HepG2 (cell line): ENCODE results near the gene NTSR2. TPM values are rescaled to one million over a fixed set of nuclear protein-coding genes. Genes with fewer than 3 reads are reported as not detected.

ENCODE experiments used
- ATAC-seq: fragments of 200-7000 bp; cut with Tn5 transposase; 3 replicates; pipeline ENCODE4 v1.9.1; 2020; ENCODE audit warnings: mild to moderate bottlenecking, moderate library complexity
- BruUV-seq: library from RNA; stranded (reverse); fragments of 400-500 nt; replicated peaks from 2 replicates; lab custom pipeline; 2021; lab: Mats Ljungman, UMichigan
- CTCF ChIA-PET: fragments of 300-600 bp; formaldehyde crosslinking; extraction: SDS; loops from one replicate; lab custom pipeline; 2021; ENCODE audit warnings: low total read pairs, inconsistent platforms, low intra/inter-chr PET ratio; lab: Yijun Ruan, JAX
- POLR2A ChIA-PET: fragments of 350-600 bp; sonication (Branson Sonifier 250); formaldehyde crosslinking; loops from one replicate; lab custom pipeline; 2020; ENCODE audit warnings: antibody characterized with exemption, inconsistent platforms; lab: Yijun Ruan, JAX
- DNase-seq: peaks from one replicate; pipeline ENCODE4 v3.0.0-alpha.2; 2015; ENCODE audit warnings: low spot score
- FAIRE-seq: peaks from 3 replicates; lab custom pipeline; 2011; peaks lifted over from hg19 to GRCh38; lab: Jason Lieb, UNC
- H2AFZ ChIP-seq: one replicate; pipeline ENCODE4 v1.6.1; 2011; ENCODE audit warnings: low read length, inconsistent platforms
- H3K27ac ChIP-seq: fragments of 300-600 bp; 3 replicates; pipeline ENCODE4 v1.8.0; 2011; ENCODE audit warnings: mixed run types, mild to moderate bottlenecking, mixed read lengths, low read length, inconsistent platforms; ENCODE audit not compliant: insufficient read depth; ENCODE audit errors: extremely low read length
- H3K27me3 ChIP-seq, 2 experiments: fragments of 200-600 bp in 1 of 2; 2 replicates in 1 of 2; 3 replicates in 1 of 2; pipeline versions ENCODE4 v1.6.0 to v1.8.0; 2011; ENCODE audit warnings: low read length in 2 of 2, mild to moderate bottlenecking in 2 of 2, moderate library complexity in 2 of 2, inconsistent platforms in 1 of 2; ENCODE audit not compliant: insufficient read depth in 2 of 2, control insufficient read depth in 1 of 2
- H3K36me3 ChIP-seq, 2 experiments: fragments of 200-600 bp in 1 of 2; replicated peaks in 1 of 2; 2 replicates in 1 of 2; 3 replicates in 1 of 2; pipeline versions ENCODE4 v1.5.1 to v1.8.0; 2011; ENCODE audit warnings: low read length in 2 of 2, inconsistent platforms in 1 of 2; ENCODE audit not compliant: insufficient read depth in 2 of 2, control insufficient read depth in 1 of 2
- H3K4me1 ChIP-seq: 2 replicates; pipeline ENCODE4 v1.5.1; 2012; ENCODE audit warnings: low read length, inconsistent platforms; ENCODE audit not compliant: insufficient read depth
- H3K4me2 ChIP-seq: 2 replicates; pipeline ENCODE4 v1.6.0; 2011; ENCODE audit warnings: low read depth, low read length, inconsistent platforms
- H3K4me3 ChIP-seq, 3 experiments: fragments of 200-600 bp in 1 of 3; sonication (generic), shearing (Covaris generic) in 1 of 3; replicated peaks in 1 of 3; 2 replicates each; pipeline ENCODE4 v1.5.1; 2011 to 2016; ENCODE audit warnings: low read length in 3 of 3, inconsistent platforms in 2 of 3, low read depth in 2 of 3, mild to moderate bottlenecking in 2 of 3, control low read depth in 1 of 3, mixed read lengths in 1 of 3; ENCODE audit not compliant: insufficient read depth in 1 of 3
- H3K79me2 ChIP-seq: one replicate; pipeline ENCODE4 v1.6.1; 2011; ENCODE audit warnings: low read length, inconsistent platforms; ENCODE audit not compliant: insufficient read depth
- H3K9ac ChIP-seq: 2 replicates; pipeline ENCODE4 v1.6.0; 2011; ENCODE audit warnings: mild to moderate bottlenecking, low read depth, low read length, inconsistent platforms; ENCODE audit not compliant: insufficient read depth
- H3K9me3 ChIP-seq: 2 replicates; pipeline ENCODE4 v1.5.1; 2012; ENCODE audit warnings: mild to moderate bottlenecking, low read length
- H4K20me1 ChIP-seq: 2 replicates; pipeline ENCODE4 v1.6.0; 2011; ENCODE audit warnings: inconsistent platforms, mild to moderate bottlenecking, low read length, moderate library complexity; ENCODE audit not compliant: insufficient read depth
- DNMT1 ChIP-seq: sonication (generic); formaldehyde crosslinking; IDR thresholded peaks from 2 replicates; pipeline ENCODE4 v1.5.1; 2020; ENCODE audit warnings: mild to moderate bottlenecking, missing genetic modification reagents
- HDAC2 ChIP-seq: sonication (generic); formaldehyde crosslinking; IDR thresholded peaks from 2 replicates; pipeline ENCODE4 v1.4.0; 2020; ENCODE audit warnings: missing genetic modification reagents
- HMGXB4 ChIP-seq, 2 experiments: sonication (generic) in 1 of 2; formaldehyde crosslinking in 1 of 2; IDR thresholded peaks; 2 replicates each; pipeline versions ENCODE4 v1.4.0 to v1.6.1; 2018 to 2020; ENCODE audit warnings: missing genetic modification reagents in 2 of 2, borderline replicate concordance in 1 of 2, low read depth in 1 of 2, mild to moderate bottlenecking in 1 of 2, missing biosample characterization in 1 of 2
- JUN ChIP-seq: sonication (generic); formaldehyde crosslinking; IDR thresholded peaks from 2 replicates; pipeline ENCODE4 v1.4.0; 2020; ENCODE audit warnings: mild to moderate bottlenecking, missing genetic modification reagents
- MAX ChIP-seq: IDR thresholded peaks from 2 replicates; pipeline ENCODE4 v1.6.1; 2012; ENCODE audit warnings: inconsistent platforms
- MYPOP ChIP-seq: sonication (generic); formaldehyde crosslinking; IDR thresholded peaks from 2 replicates; pipeline ENCODE4 v1.8.1; 2023; ENCODE audit warnings: mild to moderate bottlenecking, moderate library complexity, missing genetic modification reagents
- NR0B2 ChIP-seq: sonication (generic); formaldehyde crosslinking; IDR thresholded peaks from 2 replicates; pipeline ENCODE4 v1.4.0; 2020; ENCODE audit warnings: mild to moderate bottlenecking, missing genetic modification reagents
- PHB2 ChIP-seq: fragments of 450-650 bp; IDR thresholded peaks from 2 replicates; pipeline ENCODE4 v1.6.1; 2018; ENCODE audit not compliant: partially characterized antibody
- RXRB ChIP-seq: IDR thresholded peaks from 2 replicates; pipeline ENCODE4 v1.6.1; 2016; ENCODE audit warnings: borderline replicate concordance, missing genetic modification reagents, missing compliant biosample characterization
- ZKSCAN8 ChIP-seq: IDR thresholded peaks from 2 replicates; pipeline ENCODE4 v1.6.1; 2016; ENCODE audit warnings: borderline replicate concordance, missing genetic modification reagents, missing compliant biosample characterization
- WGBS: methylation state at CpG from one replicate; pipeline ENCODE4 v1.1.6; 2017; ENCODE audit warnings: low lambda C conversion rate; 5-methylcytosine and 5-hydroxymethylcytosine counted together
- in situ Hi-C: cut with HindIII; loops from 2 replicates; pipeline ENCODE4 v1.10.0; 2017; ENCODE audit warnings: low pct_unique_long_range_greater_than_20kb; ENCODE audit not compliant: extremely low pct_ligation_motif_present
- intact Hi-C: fragments of 100-400 bp; cut with micrococcal nuclease; formaldehyde crosslinking; loops from one replicate; pipeline ENCODE4 v1.10.0; 2022; ENCODE audit not compliant: unreplicated experiment
- polyA plus RNA-seq, 8 experiments: library from polyadenylated mRNA; depleted of rRNA in 3 of 8; stranded (reverse) in 7 of 8; unstranded in 1 of 8; fragments of >200 nt; fragmentation: Illumina TruSeq in 4 of 8; extraction: Trizol in 4 of 8; gene quantifications; 2 replicates each; pipeline versions ENCODE4 v1.2.1 to v1.2.3, GENCODE V29; 2011 to 2016; ENCODE audit warnings: low read depth in 4 of 8, missing spikeins in 1 of 8, mixed read lengths in 1 of 8; ENCODE audit not compliant: insufficient read depth in 1 of 8
- total RNA-seq, 5 experiments: library from RNA; depleted of rRNA; stranded (reverse); fragments of >200 nt; fragmentation: Illumina TruSeq; extraction: Trizol; gene quantifications; 2 replicates each; pipeline ENCODE4 v1.2.3, GENCODE V29; 2016; ENCODE audit warnings: low read depth in 1 of 5

NTSR2 gene
- total and polyA plus RNA-seq, 2 of the 13 experiments (the other 11 are each of a cell fraction or from before 2014, with no cell fraction given), result not detected

- no peak for ATAC-seq
- POLR2A ChIA-PET, result no interaction called here
- intact Hi-C loops, result no loop called here
Measured at GRCh38 chr2:11703700-11704099, 33.7 kb upstream of the NTSR2 start.

More at GRCh38 chr2:11703700-11704099, 33.7 kb upstream of the NTSR2 start:
- Histone ChIP-seq H4K20me1 (no peaks in the 10 kb centered on the region), H2AFZ (no peak overlapping the region), H3K4me2 (no peak overlapping the region), H3K79me2 (no peaks in the 10 kb centered on the region), H3K36me3 (no peaks in the 10 kb centered on the region), H3K9ac (no peak overlapping the region), H3K27me3 (peaks cover 4 to 14% of the 10 kb centered on the region in 2 experiments; a peak in 3 of 5 replicates), H3K9me3 (no peaks in the 10 kb centered on the region), H3K27ac (no peak overlapping the region), H3K4me3 (no peak overlapping the region), H3K4me1 (peaks cover 37% of the 10 kb centered on the region)
- DNase-seq (no peak), FAIRE-seq (no peak)
- in situ Hi-C loops, result no loop called here
- BruUV-seq, result no TSS peak
- WGBS, result 35% methylated on average over 1 of the region's 1 CpG
- CTCF ChIA-PET, result no interaction called here
- TF ChIP-seq RXRB (CRISPR knock-in tag), result no peak
- no peak for TF ChIP-seq ZKSCAN8 (CRISPR knock-in tag)
- no peak for TF ChIP-seq DNMT1 (CRISPR knock-in tag)
- TF ChIP-seq PHB2, result no peak
- no peak for TF ChIP-seq JUN (CRISPR knock-in tag)
- no peak for TF ChIP-seq HDAC2 (CRISPR knock-in tag)
- TF ChIP-seq MYPOP (CRISPR knock-in tag), result no peak
- TF ChIP-seq HMGXB4 (CRISPR knock-in tag; IDR thresholded peaks at IDR 0.05; ENCODE audit: borderline replicate concordance in 1 of 2, low read depth in 1 of 2), result no peak
- no peak for TF ChIP-seq NR0B2 (CRISPR knock-in tag)
- TF ChIP-seq MAX, result no peak
- TF ChIP-seq, all 625 proteins: peak for 0
